ENCODE measurements around the gene SLC2A2. TPM values are rescaled to one million over a fixed set of nuclear protein-coding genes. Genes with fewer than 3 reads are reported as not detected.

Gene SLC2A2
- polyA plus RNA-seq, 3 donors = 11.0 to 20.9 (median 18.9) TPM

Other genes with a start within 250 kb of the SLC2A2 start
- gene RPL22L1, start 156.5 kb downstream of the SLC2A2 start, polyA plus RNA-seq (ENCODE audit: insufficient read length in 3 of 3) = 10 to 100 TPM; 60.2 to 65.8 (median 61.7) TPM
- 1 to 10 TPM; 4.8 to 7.4 (median 6.2) TPM for gene EIF5A2, start 118.1 kb downstream of the SLC2A2 start, polyA plus RNA-seq (ENCODE audit: insufficient read length in 3 of 3)